HEK293 (cell line): ENCODE data around the gene KIRREL3.

Source experiments
- CTCF ChIA-PET: fragments of 350-600 bp; formaldehyde crosslinking; extraction: SDS; loops from one replicate; lab custom pipeline; 2021; ENCODE audit warnings: antibody characterized with exemption; lab: Yijun Ruan, JAX
- POLR2A ChIA-PET: fragments of 300-600 bp; formaldehyde crosslinking; extraction: SDS; loops from one replicate; lab custom pipeline; 2020; ENCODE audit warnings: antibody characterized with exemption, inconsistent platforms; lab: Yijun Ruan, JAX
- H3K27ac ChIP-seq: fragments of 200-500 bp; sonication (Bioruptor generic); 2 replicates; pipeline ENCODE4 v1.5.1; 2014; ENCODE audit warnings: low read depth, low read length, control low read depth, inconsistent platforms; ENCODE audit errors: extremely low read depth
- H3K36me3 ChIP-seq, 2 experiments: fragments of 200-500 bp in 1 of 2; sonication (Bioruptor generic) in 1 of 2; 1 replicate in 1 of 2; 2 replicates in 1 of 2; pipeline ENCODE4 v1.5.1; 2014 to 2017; ENCODE audit warnings: inconsistent platforms in 2 of 2, low read length in 2 of 2; ENCODE audit not compliant: control insufficient read depth in 2 of 2, insufficient read depth in 1 of 2
- H3K4me1 ChIP-seq: fragments of 200-500 bp; sonication (Bioruptor generic); 2 replicates; pipeline ENCODE4 v1.5.1; 2014; ENCODE audit warnings: mild to moderate bottlenecking, low read length, inconsistent platforms; ENCODE audit not compliant: control insufficient read depth, insufficient read depth
- H3K4me3 ChIP-seq: 2 replicates; pipeline ENCODE4 v1.5.1; 2011; ENCODE audit warnings: low read depth, mild to moderate bottlenecking, control low read depth, low read length, moderate library complexity
- H3K9me3 ChIP-seq: fragments of 200-500 bp; sonication (Bioruptor generic); 2 replicates; pipeline ENCODE4 v1.5.1; 2014; ENCODE audit warnings: low read depth, low read length, inconsistent platforms; ENCODE audit not compliant: control insufficient read depth, insufficient read depth
- FEZF1 ChIP-seq: fragments of 450-650 bp; formaldehyde crosslinking; IDR thresholded peaks from 2 replicates; pipeline ENCODE4 v1.5.1; 2016; ENCODE audit warnings: missing biosample characterization, missing genetic modification characterization
- SP2 ChIP-seq: fragments of 450-650 bp; formaldehyde crosslinking; IDR thresholded peaks from 2 replicates; pipeline ENCODE4 v1.5.1; 2016; ENCODE audit warnings: missing biosample characterization, missing genetic modification characterization
- ZNF133 ChIP-seq: fragments of 450-650 bp; formaldehyde crosslinking; IDR thresholded peaks from 2 replicates; pipeline ENCODE4 v1.5.1; 2016; ENCODE audit warnings: missing biosample characterization, missing genetic modification characterization
- ZNF175 ChIP-seq: fragments of 450-650 bp; formaldehyde crosslinking; IDR thresholded peaks from 2 replicates; pipeline ENCODE4 v1.5.1; 2016; ENCODE audit warnings: missing biosample characterization, missing genetic modification characterization
- ZNF184 ChIP-seq: fragments of 450-650 bp; IDR thresholded peaks from 2 replicates; pipeline ENCODE4 v1.5.1; 2018; ENCODE audit warnings: missing biosample characterization, mild to moderate bottlenecking, missing genetic modification characterization
- ZNF2 ChIP-seq: fragments of 450-650 bp; formaldehyde crosslinking; IDR thresholded peaks from 2 replicates; pipeline ENCODE4 v1.5.1; 2016; ENCODE audit warnings: missing biosample characterization, missing genetic modification characterization
- ZNF239 ChIP-seq: fragments of 450-650 bp; formaldehyde crosslinking; IDR thresholded peaks from 2 replicates; pipeline ENCODE4 v1.5.1; 2016; ENCODE audit warnings: missing biosample characterization, missing genetic modification characterization
- ZNF248 ChIP-seq: fragments of 450-650 bp; formaldehyde crosslinking; IDR thresholded peaks from 2 replicates; pipeline ENCODE4 v1.5.1; 2017; ENCODE audit warnings: missing biosample characterization, missing genetic modification characterization
- ZNF266 ChIP-seq: fragments of 450-650 bp; formaldehyde crosslinking; IDR thresholded peaks from 2 replicates; pipeline ENCODE4 v1.5.1; 2016; ENCODE audit warnings: missing biosample characterization, missing genetic modification characterization, low read depth
- ZNF280D ChIP-seq: fragments of 450-650 bp; formaldehyde crosslinking; IDR thresholded peaks from 2 replicates; pipeline ENCODE4 v1.5.1; 2016; ENCODE audit warnings: missing biosample characterization, missing genetic modification characterization
- ZNF404 ChIP-seq: fragments of 450-650 bp; formaldehyde crosslinking; IDR thresholded peaks from 2 replicates; pipeline ENCODE4 v1.5.1; 2017; ENCODE audit warnings: missing biosample characterization, missing genetic modification characterization
- ZNF416 ChIP-seq: fragments of 450-650 bp; formaldehyde crosslinking; IDR thresholded peaks from 2 replicates; pipeline ENCODE4 v1.5.1; 2016; ENCODE audit warnings: missing biosample characterization, missing genetic modification characterization
- ZNF488 ChIP-seq: fragments of 450-650 bp; formaldehyde crosslinking; IDR thresholded peaks from 2 replicates; pipeline ENCODE4 v1.5.1; 2016; ENCODE audit warnings: missing biosample characterization, missing genetic modification characterization
- ZNF549 ChIP-seq: fragments of 450-650 bp; IDR thresholded peaks from 2 replicates; pipeline ENCODE4 v1.5.1; 2018; ENCODE audit warnings: missing biosample characterization, missing genetic modification characterization, mild to moderate bottlenecking, inconsistent platforms, moderate library complexity
- ZNF561 ChIP-seq: fragments of 450-650 bp; IDR thresholded peaks from 2 replicates; pipeline ENCODE4 v1.5.1; 2018; ENCODE audit warnings: missing biosample characterization, missing genetic modification characterization, borderline replicate concordance
- ZNF670 ChIP-seq: fragments of 450-650 bp; formaldehyde crosslinking; IDR thresholded peaks from 2 replicates; pipeline ENCODE4 v1.5.1; 2016; ENCODE audit warnings: missing biosample characterization, missing genetic modification characterization, low read depth
- ZNF837 ChIP-seq: fragments of 450-650 bp; formaldehyde crosslinking; IDR thresholded peaks from 2 replicates; pipeline ENCODE4 v1.5.1; 2016; ENCODE audit warnings: missing biosample characterization, missing genetic modification characterization
- TF ChIP-seq, protein P1 (sequence below): fragments of 450-650 bp; formaldehyde crosslinking; IDR thresholded peaks from 2 replicates; pipeline ENCODE4 v1.5.1; 2016; ENCODE audit warnings: missing biosample characterization, missing genetic modification characterization
- TF ChIP-seq, protein P2 (sequence below): fragments of 450-650 bp; formaldehyde crosslinking; IDR thresholded peaks from 2 replicates; pipeline ENCODE4 v1.5.1; 2017; ENCODE audit warnings: missing biosample characterization, missing genetic modification characterization
- TF ChIP-seq, protein P3 (sequence below): fragments of 450-650 bp; formaldehyde crosslinking; IDR thresholded peaks from 2 replicates; pipeline ENCODE4 v1.5.1; 2016; ENCODE audit warnings: missing biosample characterization, missing genetic modification characterization, low read depth

KIRREL3 gene

GRCh38 chr11:126405906-126406305 is 594.7 kb downstream of the KIRREL3 start:
- peaks cover 0 to 23% of the 10 kb centered on the region in 2 experiments; a peak in 1 of 3 replicates for H3K36me3 ChIP-seq
- H3K27ac ChIP-seq = no peak overlapping the region
- H3K4me3 ChIP-seq = no peak overlapping the region
- CTCF ChIA-PET = interaction anchor here (1.0 kb wide), 1 partner anchor 96 kb away, joined by 4 read pairs; no protein-coding TSS in a partner anchor
- POLR2A ChIA-PET = no interaction called here
- no peaks in the 10 kb centered on the region for H3K9me3 ChIP-seq
- no peaks in the 10 kb centered on the region for H3K4me1 ChIP-seq
- TF ChIP-seq ZNF248 = no peak
- no peak for TF ChIP-seq ZNF239 (tag by site-specific recombination)
- TF ChIP-seq ZNF280D (tag by site-specific recombination) = no peak
- TF ChIP-seq, protein P1, sequence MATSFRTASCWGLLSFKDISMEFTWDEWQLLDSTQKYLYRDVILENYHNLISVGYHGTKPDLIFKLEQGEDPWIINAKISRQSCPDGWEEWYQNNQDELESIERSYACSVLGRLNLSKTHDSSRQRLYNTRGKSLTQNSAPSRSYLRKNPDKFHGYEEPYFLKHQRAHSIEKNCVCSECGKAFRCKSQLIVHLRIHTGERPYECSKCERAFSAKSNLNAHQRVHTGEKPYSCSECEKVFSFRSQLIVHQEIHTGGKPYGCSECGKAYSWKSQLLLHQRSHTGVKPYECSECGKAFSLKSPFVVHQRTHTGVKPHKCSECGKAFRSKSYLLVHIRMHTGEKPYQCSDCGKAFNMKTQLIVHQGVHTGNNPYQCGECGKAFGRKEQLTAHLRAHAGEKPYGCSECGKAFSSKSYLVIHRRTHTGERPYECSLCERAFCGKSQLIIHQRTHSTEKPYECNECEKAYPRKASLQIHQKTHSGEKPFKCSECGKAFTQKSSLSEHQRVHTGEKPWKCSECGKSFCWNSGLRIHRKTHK = no peak
- TF ChIP-seq, protein P2, sequence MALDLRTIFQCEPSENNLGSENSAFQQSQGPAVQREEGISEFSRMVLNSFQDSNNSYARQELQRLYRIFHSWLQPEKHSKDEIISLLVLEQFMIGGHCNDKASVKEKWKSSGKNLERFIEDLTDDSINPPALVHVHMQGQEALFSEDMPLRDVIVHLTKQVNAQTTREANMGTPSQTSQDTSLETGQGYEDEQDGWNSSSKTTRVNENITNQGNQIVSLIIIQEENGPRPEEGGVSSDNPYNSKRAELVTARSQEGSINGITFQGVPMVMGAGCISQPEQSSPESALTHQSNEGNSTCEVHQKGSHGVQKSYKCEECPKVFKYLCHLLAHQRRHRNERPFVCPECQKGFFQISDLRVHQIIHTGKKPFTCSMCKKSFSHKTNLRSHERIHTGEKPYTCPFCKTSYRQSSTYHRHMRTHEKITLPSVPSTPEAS (tag by site-specific recombination) = no peak
- TF ChIP-seq FEZF1 = no peak
- TF ChIP-seq ZNF266 (tag by site-specific recombination) = no peak
- TF ChIP-seq ZNF404 = no peak
- TF ChIP-seq ZNF561 (tag by site-specific recombination) = no peak
- TF ChIP-seq ZNF184 (tag by site-specific recombination) = no peak
- no peak for TF ChIP-seq ZNF416 (tag by site-specific recombination)

GRCh38 chr11:126405374-126405773 is 595.2 kb downstream of the KIRREL3 start:
- H3K9me3 ChIP-seq = no peaks in the 10 kb centered on the region
- POLR2A ChIA-PET = no interaction called here
- H3K4me1 ChIP-seq = no peaks in the 10 kb centered on the region
- no peak overlapping the region for H3K4me3 ChIP-seq
- no peak for TF ChIP-seq ZNF837 (tag by site-specific recombination)
- no peak overlapping the region for H3K27ac ChIP-seq
- CTCF ChIA-PET = interaction anchor here (1.0 kb wide), 1 partner anchor 95 kb away, joined by 4 read pairs; no protein-coding TSS in a partner anchor
- H3K36me3 ChIP-seq = peaks cover 0 to 23% of the 10 kb centered on the region in 2 experiments; a peak in 1 of 3 replicates

DNA sequence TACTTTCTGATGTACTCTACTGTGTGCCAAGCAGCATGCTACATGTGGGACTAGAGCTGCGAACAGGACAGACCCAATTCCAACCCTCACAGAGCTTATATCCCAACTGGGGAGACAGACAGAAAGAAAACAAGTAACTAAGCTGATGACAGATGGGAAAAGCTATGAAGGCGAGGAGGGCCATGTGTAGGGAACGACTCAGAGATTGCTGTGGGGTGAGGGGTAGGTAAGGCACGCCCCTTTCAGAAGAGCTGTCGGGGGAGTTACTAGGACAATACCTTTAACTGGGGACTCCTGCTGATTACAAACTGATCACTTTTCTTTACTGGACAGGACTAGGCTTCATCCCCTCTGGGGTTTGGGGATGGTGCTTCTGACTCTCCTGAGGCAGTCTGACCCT is 596.2 kb downstream of the KIRREL3 start:
- no peak overlapping the region for H3K4me3 ChIP-seq
- H3K9me3 ChIP-seq = no peaks in the 10 kb centered on the region
- TF ChIP-seq ZNF488 (tag by site-specific recombination) (no peak), ZNF175 (no peak), SP2 (tag by site-specific recombination) (no peak), ZNF670 (tag by site-specific recombination) (no peak), ZNF549 (no peak), FEZF1 (no peak), ZNF2 (tag by site-specific recombination) (no peak), ZNF133 (tag by site-specific recombination) (no peak), ZNF248 (no peak)
- TF ChIP-seq, protein P3, sequence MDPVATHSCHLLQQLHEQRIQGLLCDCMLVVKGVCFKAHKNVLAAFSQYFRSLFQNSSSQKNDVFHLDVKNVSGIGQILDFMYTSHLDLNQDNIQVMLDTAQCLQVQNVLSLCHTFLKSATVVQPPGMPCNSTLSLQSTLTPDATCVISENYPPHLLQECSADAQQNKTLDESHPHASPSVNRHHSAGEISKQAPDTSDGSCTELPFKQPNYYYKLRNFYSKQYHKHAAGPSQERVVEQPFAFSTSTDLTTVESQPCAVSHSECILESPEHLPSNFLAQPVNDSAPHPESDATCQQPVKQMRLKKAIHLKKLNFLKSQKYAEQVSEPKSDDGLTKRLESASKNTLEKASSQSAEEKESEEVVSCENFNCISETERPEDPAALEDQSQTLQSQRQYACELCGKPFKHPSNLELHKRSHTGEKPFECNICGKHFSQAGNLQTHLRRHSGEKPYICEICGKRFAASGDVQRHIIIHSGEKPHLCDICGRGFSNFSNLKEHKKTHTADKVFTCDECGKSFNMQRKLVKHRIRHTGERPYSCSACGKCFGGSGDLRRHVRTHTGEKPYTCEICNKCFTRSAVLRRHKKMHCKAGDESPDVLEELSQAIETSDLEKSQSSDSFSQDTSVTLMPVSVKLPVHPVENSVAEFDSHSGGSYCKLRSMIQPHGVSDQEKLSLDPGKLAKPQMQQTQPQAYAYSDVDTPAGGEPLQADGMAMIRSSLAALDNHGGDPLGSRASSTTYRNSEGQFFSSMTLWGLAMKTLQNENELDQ = no peak
- no peak overlapping the region for H3K27ac ChIP-seq
- H3K36me3 ChIP-seq = peaks cover 0 to 20% of the 10 kb centered on the region in 2 experiments; a peak in 1 of 3 replicates
- H3K4me1 ChIP-seq = no peaks in the 10 kb centered on the region
- ChIA-PET CTCF (no interaction called here), POLR2A (no interaction called here)
